Mammary epithelial cell (primary cell): ENCODE results near the gene SPDEF.

ENCODE experiments used
- EZH2 ChIP-seq: IDR thresholded peaks from 2 replicates; pipeline ENCODE4 v1.6.1; 2012; ENCODE audit warnings: low read length, inconsistent platforms, borderline replicate concordance
- TF ChIP-seq, protein P1 (sequence below), 2 donors: IDR thresholded peaks in 1 of 2; conservative IDR thresholded peaks in 1 of 2; 2 replicates each; pipeline ENCODE4 v1.5.1; 2011 to 2012; ENCODE audit warnings: inconsistent platforms in 2 of 2, low read length in 2 of 2, mild to moderate bottlenecking in 2 of 2, control low read depth in 1 of 2, low read depth in 1 of 2; ENCODE audit not compliant: insufficient read depth in 1 of 2; ENCODE audit errors: extremely low read depth in 1 of 2

DNA sequence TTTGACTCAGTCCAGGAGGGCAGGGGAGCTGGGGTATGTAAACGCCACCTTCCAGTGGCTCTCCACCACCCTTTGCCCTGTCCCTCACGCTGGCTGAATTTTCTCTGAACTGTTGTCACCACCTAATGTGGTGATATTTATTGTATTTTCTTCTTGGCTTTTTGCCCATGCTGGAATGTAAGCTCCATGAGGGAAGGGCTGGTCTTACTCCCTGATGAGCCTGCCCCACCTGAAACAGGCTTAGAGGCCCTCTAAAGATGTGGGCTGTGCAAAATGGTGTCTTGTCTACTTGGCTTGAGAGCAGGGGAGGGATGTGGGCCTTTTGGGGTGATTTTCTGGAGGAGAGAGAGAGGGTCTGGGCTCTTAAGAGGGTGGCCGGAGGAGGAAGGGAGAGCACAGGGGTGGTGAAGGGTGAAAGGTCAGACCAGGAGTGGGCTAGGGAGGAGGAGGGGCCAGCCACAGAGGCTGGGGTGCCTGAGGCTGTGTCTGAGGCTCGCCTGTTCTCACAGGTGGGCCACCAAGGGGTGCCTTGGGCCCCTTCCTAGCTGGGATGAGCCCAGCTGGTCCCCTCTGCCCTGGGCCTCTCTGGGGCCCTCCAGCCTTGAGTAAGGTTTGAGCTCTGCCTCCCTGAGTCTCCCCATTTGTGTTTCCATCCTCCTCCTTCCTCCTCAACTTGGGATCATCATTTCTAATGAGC lies 37.3 kb downstream of the SPDEF start:
- TF ChIP-seq EZH2 = no peak
- TF ChIP-seq, protein P1, sequence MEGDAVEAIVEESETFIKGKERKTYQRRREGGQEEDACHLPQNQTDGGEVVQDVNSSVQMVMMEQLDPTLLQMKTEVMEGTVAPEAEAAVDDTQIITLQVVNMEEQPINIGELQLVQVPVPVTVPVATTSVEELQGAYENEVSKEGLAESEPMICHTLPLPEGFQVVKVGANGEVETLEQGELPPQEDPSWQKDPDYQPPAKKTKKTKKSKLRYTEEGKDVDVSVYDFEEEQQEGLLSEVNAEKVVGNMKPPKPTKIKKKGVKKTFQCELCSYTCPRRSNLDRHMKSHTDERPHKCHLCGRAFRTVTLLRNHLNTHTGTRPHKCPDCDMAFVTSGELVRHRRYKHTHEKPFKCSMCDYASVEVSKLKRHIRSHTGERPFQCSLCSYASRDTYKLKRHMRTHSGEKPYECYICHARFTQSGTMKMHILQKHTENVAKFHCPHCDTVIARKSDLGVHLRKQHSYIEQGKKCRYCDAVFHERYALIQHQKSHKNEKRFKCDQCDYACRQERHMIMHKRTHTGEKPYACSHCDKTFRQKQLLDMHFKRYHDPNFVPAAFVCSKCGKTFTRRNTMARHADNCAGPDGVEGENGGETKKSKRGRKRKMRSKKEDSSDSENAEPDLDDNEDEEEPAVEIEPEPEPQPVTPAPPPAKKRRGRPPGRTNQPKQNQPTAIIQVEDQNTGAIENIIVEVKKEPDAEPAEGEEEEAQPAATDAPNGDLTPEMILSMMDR (conservative IDR thresholded peaks at IDR 0.05 in 1 of 2, IDR thresholded peaks at IDR 0.05 in 1 of 2; ENCODE audit: extremely low read depth in 1 of 2, insufficient read depth in 1 of 2, low read depth in 1 of 2, low read length in 2 of 2) = no peak
